NCI-H1417 treated with DMSO at 0.1 percent for 48 hours (cell line): ENCODE data around the gene PPP4R3A.
"Not testable (repeated sequence)": the region's sequence is repeated elsewhere in the genome, so short reads cannot be mapped to it uniquely, and the experiment has no call there.

Experiments
- DNase-seq: peaks from one replicate; lab custom pipeline; 2025; lab: John Stamatoyannopoulos, UW

PPP4R3A gene

DNA sequence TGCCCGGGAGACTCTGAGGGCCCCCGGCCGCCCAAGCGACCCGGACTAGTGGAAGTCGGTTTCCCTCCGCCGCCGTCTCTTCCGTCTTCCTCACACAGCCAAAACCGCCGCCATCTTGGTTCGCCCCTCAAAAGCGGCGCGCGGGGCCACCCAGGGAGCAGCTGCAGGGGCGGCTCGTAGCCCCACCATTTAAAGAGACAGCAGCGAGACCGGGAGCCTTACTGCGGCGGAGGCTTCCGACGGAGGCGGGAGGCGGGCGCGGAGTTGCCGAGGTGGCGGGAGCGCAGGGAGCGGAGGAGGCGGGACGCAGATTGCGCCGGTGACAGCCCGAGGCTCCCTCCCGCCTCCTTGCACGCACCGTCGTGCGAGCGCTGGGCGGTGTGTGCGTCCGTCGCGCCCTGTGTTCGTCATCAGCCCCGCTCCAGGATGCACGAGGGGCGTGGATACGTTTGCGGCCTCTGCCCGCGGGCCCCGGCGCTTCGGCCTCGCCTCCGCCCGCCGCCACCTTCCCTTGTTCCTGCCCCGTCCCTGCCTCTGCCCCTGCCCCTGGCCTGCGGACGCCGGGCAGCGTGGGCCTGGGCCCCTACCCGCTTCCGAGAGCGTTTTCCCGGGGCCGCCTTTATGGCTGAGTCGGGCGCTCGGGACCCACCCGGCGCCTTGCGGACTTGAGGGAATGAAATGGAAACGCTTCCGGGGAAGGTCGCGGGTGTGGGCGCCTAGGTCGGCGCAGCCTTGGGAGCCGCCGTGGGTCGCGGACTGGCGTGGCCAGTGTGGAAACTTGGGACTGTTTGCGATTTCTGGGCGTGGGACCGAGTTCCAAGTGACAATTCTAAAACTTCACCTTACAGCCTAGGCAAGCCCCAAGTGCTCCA, at the start of gene PPP4R3A:
Gene PPP4R3A (minus strand): TSS at position 140 of the 872 bp plus-strand sequence. CDS start 663 bp downstream, outside the sequence.
- DNase-seq: peak; percentile 86

DNA sequence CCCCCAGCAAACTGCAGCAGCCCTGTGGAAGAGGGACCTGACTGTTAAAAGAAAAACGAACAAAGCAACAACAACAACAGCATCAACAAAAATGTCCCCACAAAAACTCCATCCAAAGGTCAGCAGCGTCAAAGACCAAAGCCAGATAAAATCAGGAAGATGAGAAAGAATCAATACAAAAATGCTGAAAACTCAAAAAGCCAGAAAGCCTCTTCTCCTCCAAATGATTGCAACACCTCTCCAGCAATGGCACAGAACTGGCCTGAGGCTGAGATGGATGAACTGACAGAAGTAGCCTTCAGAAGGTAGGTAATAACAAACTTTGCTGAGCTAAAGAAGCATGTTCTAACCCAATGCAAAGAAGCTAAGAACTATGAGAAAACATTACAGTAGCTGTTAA, 45.4 kb upstream of the PPP4R3A start:
- DNase-seq: no peak

DNA sequence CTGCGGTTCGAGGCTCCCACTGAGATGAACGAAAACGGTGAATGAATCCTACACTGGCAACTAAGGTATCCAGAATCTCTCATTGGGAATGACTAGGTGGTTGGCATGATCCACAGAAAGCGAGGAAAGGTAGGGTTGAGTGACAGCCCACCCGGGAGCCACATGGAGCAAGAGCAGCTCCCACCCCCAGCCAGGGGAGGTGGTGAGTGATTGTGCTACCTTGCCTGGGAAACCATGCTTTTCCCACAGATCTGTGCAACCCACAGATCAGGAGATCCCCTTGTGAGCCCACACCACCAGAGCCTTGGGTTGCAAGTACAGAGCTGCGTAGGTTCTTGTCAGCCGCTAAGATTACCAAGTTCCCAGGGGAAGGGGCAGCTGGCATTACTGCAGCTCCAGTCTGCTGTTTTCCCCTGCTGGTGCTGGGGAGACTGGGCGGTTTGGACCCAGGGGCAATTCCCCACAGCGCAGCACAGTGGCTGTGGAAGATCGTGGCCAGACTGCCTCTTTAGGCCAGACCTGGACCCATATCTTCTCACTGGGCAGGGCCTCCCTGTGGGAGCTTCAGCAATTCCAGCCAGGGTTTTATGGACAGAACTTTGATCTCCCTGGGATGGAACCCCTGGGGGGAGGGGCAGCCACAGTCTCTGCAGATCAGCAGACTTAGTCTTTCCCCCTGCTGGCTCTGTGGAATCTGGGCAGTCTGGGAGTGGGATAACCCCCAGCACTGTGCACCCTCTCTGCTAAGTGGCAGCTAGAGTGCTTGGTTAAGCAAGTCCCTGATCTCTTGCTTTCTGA, 44.6 kb upstream of the PPP4R3A start:
- no peak for DNase-seq

GRCh38 chr14:91548108-91548507, 38.0 kb upstream of the PPP4R3A start:
- no peak for DNase-seq

DNA sequence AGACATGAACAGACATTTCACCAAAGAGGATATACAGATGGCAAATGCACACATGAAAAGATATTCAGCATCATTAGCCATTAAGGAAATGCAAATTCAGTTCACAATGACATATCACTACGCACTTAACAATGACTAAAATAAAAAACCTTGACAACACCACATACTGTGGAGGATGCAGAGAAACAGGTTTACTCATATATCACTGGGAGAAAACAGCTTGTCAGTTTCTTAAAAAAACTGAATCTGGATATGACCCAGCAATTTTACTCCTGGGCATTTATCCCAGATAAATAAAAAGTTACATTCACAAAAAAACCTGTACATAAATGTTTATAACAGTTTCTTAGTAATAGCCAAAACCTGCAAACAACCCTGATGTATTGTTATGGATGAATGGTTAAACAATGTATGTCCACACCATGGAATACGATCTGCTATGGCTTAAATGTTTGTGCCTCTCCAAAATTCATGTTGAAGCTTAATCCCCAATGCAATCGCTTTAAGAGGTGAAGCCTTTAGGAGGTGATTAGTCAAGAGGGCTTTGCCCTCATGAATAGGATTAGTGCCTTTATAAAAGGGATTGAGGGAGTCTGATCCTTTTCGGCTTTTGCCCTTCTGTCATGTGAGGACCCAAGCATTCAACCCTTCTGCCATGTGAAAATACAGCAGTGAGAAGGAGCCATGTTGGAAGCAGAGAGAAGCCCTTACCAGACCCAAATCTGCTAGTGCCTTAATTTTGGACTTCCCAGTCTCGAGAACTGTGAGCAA, 36.0 kb upstream of the PPP4R3A start:
- no peak for DNase-seq

GRCh38 chr14:91545204-91545603, 35.1 kb upstream of the PPP4R3A start:
- DNase-seq: no peak

DNA sequence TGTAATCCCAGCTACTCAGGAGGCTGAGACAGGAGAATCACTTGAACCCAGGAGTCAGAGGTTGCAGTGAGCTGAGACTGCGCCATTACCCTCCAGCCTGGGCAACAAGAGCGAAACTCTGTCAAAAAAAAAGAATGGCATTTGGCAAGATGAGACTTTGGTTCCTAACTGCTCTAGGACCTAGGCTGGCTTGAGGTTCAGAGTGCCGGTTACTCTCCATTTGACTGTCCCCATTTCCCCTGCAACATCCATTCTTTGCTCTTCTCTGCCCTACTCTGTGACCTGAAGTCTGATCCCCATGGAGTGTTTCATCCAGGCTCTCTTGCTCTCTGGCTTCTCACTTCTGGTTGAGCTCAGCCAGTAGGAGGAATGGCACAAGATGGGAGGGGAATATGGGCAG, 26.2 kb upstream of the PPP4R3A start:
- no peak for DNase-seq

- DNase-seq: not testable (repeated sequence)
These were observed 23.9 kb upstream of the PPP4R3A start for GRCh38 chr14:91534059-91534458.

- DNase-seq: no peak
These were observed 23.5 kb upstream of the PPP4R3A start for GRCh38 chr14:91533623-91534022.

- no peak for DNase-seq
These were observed 13.9 kb upstream of the PPP4R3A start for GRCh38 chr14:91523972-91524371.

DNA sequence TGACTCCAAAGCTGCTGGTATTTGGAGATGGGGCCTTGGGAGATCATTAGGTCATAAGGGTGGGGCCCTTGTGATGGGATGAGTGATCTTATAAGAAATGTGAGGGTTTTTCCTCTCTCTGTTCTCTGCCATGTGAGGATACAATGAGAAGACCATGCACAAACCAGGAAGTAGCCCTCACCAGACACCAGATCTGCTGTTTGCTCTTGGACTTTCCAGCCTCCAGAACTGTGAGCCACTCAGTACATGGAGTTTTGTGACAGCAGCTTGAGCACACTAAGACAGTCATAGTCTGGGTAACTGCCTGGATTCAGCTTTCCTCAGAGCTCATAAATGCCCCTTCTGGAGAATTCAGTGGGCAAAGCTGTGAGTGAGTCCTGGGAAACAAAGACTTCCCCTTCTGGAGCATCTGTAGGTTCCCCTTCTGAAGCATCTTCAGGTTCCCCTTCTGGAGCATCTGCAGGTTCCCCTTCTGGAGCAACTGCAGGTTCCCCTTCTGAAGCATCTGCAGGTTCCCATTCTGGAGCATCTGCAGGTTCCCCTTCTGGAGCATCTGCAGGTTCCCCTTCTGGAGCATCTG, 11.0 kb upstream of the PPP4R3A start:
- DNase-seq: no peak

DNA sequence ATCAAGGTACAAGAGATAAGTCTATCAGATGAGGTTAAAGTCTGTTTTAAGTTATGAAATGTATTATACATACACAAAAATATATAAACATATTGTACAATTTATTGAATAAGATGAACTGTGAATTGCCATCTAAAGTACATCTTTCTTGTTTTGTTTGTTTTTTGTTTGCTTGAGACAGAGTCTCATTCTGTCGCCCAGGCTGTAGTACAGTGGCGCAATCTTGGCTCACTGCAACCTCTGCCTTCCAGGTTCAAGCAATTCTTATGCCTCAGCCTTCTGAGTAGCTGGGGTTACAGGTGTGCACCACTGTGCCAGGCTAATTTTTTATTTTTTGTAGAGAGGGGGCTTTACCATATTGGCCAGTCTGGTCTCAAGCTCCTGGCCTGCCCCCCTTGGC, 10.0 kb upstream of the PPP4R3A start:
- DNase-seq: no peak

DNA sequence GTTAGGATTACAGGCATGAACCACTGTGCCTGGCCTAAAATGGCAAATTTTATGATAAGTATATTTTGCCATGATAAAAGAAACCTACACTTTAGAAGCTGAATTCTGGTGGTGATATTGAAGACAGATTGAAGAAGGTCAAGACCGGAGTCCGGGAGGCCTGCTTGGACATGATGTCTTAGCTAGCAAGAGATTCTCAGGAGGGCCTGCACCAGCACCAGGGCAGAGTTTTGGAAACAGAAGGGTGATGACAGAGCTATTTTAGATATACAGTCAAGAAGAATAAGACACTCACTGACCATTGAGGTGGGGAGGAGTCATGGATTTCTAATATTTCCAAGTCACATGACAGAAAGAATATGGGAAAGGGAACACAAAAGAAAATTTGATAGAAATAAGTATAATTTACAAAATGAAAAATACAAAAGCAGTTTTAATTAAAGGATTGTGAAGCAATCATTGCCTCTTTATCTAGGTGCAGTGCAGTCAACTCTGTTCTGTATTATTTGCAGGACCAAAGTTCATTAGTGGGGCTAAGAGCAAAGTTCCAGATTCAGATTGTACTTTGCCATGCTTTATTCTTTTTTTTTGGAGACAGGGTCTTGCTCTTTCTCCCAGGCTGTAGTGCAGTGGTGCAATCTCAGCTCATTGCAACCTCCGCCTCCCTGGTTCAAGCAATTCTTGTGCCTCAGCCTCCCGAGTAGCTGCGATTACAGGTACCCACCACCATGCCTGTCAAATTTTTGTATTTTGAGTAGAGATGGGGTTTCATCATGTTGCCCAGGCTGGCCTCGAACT, 9.3 kb upstream of the PPP4R3A start:
- DNase-seq: no peak

DNA sequence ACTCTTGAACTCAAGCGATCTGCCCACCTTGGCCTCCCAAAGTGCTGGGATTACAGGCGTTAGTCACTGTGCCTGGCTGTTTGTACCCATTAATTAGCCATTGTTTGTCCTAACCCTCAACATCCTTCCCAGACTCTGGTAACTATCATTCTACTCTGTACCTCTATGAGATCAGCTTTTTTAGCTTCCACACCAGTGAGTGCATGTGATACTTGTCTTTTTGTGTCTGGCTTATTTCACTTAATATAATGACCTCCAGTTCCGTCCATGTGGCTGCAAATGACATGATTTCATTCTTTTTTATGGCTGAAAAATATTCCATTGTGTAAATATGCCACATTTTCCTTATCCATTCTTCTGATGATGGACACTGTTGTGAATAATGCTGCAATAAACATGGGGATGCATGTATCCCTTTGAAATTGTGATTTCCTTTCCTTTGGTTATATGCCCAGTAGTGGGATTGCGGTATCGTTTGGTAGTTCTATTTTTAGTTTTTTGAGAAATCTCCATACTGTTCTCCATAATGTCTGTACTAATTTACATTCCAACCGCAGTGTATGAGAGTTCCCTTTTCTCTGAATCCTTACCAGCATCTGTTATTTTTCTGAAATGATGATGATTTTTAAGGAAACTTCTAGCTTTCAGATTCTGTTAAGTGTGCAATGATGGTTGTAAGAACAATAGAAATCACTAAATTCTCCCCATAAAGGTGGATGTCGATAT, 6.7 kb upstream of the PPP4R3A start:
- DNase-seq: no peak

- no peak for DNase-seq
These were observed 5.9 kb upstream of the PPP4R3A start for GRCh38 chr14:91515979-91516378.

- DNase-seq: no peak
These were observed 903 bp upstream of the PPP4R3A start for GRCh38 chr14:91511043-91511383.

- DNase-seq: no peak
These were observed 286 bp downstream of the PPP4R3A start for GRCh38 chr14:91509878-91510170.

GRCh38 chr14:91509083-91509877, 830 bp downstream of the PPP4R3A start:
- no peak for DNase-seq

- no peak for DNase-seq
These were observed 2.0 kb downstream of the PPP4R3A start for GRCh38 chr14:91508105-91508504.

DNA sequence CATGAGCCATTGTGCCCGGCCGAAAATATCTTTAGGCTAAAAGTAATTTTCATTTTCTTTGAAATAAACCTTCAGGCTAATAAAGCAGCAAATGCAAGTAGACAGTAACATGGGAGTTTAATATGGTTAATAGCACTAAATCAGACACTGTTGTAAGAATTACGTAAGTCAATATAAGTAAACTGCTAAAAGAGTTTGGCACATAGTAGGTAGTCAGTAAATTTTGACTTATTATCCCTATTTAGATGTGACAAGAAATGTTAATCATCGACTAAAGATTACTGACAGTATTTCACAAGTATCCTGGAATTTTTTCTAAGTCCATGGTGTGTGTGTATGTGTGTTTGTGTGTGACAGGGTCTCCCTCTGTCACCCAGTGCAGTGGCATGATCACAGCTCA, 3.9 kb downstream of the PPP4R3A start:
- no peak for DNase-seq
